ENCODE results near the gene ZNF197.

DNA sequence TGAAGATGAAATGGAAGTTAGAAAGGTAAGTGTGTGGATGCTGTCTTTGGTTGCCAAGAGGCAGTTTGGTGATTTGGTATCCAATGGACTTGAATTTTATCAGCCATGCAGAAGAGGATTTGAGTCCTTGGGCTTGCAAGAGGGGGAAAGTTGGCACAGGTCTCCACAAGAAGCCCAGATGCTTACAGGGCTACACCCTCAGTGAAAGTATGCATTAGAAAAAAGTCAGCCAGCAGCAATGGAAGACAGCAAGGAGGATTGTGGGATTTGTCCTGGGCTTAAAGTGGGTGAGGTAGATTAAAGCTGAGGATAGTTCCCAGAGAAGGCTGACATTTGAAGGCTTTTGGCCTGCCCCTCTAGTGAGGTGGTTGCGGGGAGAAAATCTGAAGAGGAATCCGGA is 23.1 kb upstream of the ZNF197 start:
- TF ChIP-seq EZH2phosphoT487 (IDR thresholded peaks at IDR 0.05; ENCODE audit: unreplicated experiment) (no peak), EZH2 (IDR thresholded peaks at IDR 0.05; ENCODE audit: low read depth, unreplicated experiment) (no peak), JUNB (IDR thresholded peaks at IDR 0.05; ENCODE audit: unreplicated experiment) (no peak), POLR2AphosphoS5 (IDR thresholded peaks at IDR 0.05; ENCODE audit: low read depth) (no peak), CREB1 (CRISPR knock-in tag; IDR thresholded peaks at IDR 0.05; ENCODE audit: low read depth) (no peak), ZNF331 (CRISPR knock-in tag; IDR thresholded peaks at IDR 0.05; ENCODE audit: low read depth) (no peak), NANOG (IDR thresholded peaks at IDR 0.05; ENCODE audit: borderline replicate concordance) (no peak)
- TF ChIP-seq, protein P1, sequence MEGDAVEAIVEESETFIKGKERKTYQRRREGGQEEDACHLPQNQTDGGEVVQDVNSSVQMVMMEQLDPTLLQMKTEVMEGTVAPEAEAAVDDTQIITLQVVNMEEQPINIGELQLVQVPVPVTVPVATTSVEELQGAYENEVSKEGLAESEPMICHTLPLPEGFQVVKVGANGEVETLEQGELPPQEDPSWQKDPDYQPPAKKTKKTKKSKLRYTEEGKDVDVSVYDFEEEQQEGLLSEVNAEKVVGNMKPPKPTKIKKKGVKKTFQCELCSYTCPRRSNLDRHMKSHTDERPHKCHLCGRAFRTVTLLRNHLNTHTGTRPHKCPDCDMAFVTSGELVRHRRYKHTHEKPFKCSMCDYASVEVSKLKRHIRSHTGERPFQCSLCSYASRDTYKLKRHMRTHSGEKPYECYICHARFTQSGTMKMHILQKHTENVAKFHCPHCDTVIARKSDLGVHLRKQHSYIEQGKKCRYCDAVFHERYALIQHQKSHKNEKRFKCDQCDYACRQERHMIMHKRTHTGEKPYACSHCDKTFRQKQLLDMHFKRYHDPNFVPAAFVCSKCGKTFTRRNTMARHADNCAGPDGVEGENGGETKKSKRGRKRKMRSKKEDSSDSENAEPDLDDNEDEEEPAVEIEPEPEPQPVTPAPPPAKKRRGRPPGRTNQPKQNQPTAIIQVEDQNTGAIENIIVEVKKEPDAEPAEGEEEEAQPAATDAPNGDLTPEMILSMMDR (conservative IDR thresholded peaks at IDR 0.05; ENCODE audit: low read depth in 2 of 2): no peak
- TF ChIP-seq, protein P2, sequence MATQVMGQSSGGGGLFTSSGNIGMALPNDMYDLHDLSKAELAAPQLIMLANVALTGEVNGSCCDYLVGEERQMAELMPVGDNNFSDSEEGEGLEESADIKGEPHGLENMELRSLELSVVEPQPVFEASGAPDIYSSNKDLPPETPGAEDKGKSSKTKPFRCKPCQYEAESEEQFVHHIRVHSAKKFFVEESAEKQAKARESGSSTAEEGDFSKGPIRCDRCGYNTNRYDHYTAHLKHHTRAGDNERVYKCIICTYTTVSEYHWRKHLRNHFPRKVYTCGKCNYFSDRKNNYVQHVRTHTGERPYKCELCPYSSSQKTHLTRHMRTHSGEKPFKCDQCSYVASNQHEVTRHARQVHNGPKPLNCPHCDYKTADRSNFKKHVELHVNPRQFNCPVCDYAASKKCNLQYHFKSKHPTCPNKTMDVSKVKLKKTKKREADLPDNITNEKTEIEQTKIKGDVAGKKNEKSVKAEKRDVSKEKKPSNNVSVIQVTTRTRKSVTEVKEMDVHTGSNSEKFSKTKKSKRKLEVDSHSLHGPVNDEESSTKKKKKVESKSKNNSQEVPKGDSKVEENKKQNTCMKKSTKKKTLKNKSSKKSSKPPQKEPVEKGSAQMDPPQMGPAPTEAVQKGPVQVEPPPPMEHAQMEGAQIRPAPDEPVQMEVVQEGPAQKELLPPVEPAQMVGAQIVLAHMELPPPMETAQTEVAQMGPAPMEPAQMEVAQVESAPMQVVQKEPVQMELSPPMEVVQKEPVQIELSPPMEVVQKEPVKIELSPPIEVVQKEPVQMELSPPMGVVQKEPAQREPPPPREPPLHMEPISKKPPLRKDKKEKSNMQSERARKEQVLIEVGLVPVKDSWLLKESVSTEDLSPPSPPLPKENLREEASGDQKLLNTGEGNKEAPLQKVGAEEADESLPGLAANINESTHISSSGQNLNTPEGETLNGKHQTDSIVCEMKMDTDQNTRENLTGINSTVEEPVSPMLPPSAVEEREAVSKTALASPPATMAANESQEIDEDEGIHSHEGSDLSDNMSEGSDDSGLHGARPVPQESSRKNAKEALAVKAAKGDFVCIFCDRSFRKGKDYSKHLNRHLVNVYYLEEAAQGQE (IDR thresholded peaks at IDR 0.05; ENCODE audit: unreplicated experiment): no peak

All from GM23338 (cell line).